ENCODE measurements around the gene LMTK3. TPM values are rescaled to one million over a fixed set of nuclear protein-coding genes. Genes with fewer than 3 reads are reported as not detected.

Gene LMTK3
- total and polyA plus RNA-seq, 2 experiments from 2014 or later = 1.3 to 3.7 TPM

DNA sequence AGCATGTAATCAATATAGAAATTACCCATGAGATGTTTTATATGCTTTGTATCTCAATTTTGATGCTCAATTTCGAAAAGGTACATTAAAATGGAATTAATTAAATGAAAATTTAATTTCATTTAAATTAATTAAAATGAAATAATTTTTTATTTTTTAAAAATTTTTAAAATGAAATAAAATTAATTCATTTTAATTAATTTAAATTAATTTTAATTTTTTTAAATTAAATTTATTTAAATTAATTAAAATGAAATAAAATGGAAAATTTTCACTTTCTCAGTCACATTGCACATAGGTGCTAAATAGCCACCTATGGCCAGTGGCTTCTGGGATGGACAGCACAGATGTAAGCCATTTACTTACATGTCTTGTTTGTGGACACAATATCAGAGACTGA is 36.1 kb upstream of the LMTK3 start:
- H3K79me2 ChIP-seq = no peaks in the 10 kb centered on the region
- no peaks in the 10 kb centered on the region for H3K9me3 ChIP-seq (ENCODE audit: low read depth)
- 88% methylated on average over 1 of the region's 1 CpG for WGBS (ENCODE audit: low lambda C conversion rate, missing lambda C conversion rate)

DNA sequence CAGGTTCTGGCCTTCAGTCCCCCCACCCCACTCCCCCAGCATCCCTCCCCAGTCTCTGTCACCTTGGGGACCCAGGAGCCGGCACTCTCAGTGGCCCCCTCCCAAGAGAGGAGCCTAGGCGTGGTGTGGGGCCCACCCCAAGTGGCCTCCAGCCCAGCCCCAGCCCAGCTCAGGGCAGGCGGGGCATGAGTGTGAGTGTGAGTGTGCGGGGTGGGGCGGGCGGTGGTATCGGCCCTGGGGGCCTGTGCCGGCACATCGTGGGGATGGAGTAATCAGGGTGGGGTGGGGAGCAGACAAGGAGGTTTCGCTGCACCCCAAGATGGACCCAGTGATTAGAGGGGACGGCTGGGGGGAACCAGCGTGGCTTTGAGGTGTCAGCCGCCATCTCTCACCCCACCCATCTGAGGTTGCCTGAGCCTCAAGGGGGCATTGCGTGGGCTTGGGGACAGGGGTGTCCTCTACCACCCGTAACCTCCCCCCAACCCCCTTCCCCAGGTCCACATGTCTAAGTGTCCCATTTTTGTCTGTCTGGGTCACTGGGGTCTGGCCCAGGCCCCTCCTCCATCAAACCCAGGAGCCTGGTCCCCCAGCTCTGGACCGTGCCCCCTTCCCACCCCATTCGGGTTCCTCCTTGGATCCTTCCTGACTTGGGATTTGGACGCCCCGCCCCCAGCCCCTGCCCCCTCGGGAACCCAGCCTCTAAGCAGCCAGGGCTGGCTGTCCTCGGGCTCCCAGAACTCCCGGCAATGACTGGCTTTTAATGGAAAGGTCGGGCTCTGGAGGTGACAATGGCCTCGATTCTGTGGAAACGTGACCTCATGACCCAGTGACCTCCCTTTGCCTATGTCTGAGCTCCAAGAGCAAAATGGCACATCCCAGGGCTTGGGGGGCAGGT is 33.5 kb upstream of the LMTK3 start:
- H3K36me3 ChIP-seq (replicated peaks; ENCODE audit: insufficient read depth, low read depth) = no peaks in the 10 kb centered on the region
- no peak overlapping the region for H3K4me2 ChIP-seq
- no peak for DNase-seq (ENCODE audit: low spot score)
- H4K20me1 ChIP-seq (ENCODE audit: insufficient read depth, poor library complexity, severe bottlenecking) = no peaks in the 10 kb centered on the region
- H3K27ac ChIP-seq = no peak overlapping the region
- TF ChIP-seq, protein P1, sequence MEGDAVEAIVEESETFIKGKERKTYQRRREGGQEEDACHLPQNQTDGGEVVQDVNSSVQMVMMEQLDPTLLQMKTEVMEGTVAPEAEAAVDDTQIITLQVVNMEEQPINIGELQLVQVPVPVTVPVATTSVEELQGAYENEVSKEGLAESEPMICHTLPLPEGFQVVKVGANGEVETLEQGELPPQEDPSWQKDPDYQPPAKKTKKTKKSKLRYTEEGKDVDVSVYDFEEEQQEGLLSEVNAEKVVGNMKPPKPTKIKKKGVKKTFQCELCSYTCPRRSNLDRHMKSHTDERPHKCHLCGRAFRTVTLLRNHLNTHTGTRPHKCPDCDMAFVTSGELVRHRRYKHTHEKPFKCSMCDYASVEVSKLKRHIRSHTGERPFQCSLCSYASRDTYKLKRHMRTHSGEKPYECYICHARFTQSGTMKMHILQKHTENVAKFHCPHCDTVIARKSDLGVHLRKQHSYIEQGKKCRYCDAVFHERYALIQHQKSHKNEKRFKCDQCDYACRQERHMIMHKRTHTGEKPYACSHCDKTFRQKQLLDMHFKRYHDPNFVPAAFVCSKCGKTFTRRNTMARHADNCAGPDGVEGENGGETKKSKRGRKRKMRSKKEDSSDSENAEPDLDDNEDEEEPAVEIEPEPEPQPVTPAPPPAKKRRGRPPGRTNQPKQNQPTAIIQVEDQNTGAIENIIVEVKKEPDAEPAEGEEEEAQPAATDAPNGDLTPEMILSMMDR (IDR thresholded peaks at IDR 0.05; ENCODE audit: poor library complexity) = no peak
- no peak for TF ChIP-seq EZH2 (IDR thresholded peaks at IDR 0.05; ENCODE audit: borderline replicate concordance)
- no peak for TF ChIP-seq EZH2phosphoT487 (IDR thresholded peaks at IDR 0.05; ENCODE audit: low read depth, severe bottlenecking, unreplicated experiment)
- no peaks in the 10 kb centered on the region for H3K9me2 ChIP-seq (replicated peaks; ENCODE audit: insufficient read depth)
- H3K9me3 ChIP-seq (ENCODE audit: low read depth) = no peaks in the 10 kb centered on the region
- no peak overlapping the region for H3K4me3 ChIP-seq
- H2AFZ ChIP-seq = no peak overlapping the region
- 61% methylated on average over 15 of the region's 25 CpGs for WGBS (ENCODE audit: low lambda C conversion rate, missing lambda C conversion rate)
- H3K4me1 ChIP-seq (ENCODE audit: insufficient read depth) = no peaks in the 10 kb centered on the region
- no peaks in the 10 kb centered on the region for H3K79me2 ChIP-seq
- no peaks in the 10 kb centered on the region for H3K27me3 ChIP-seq

More for the DNA sequence above, 36.1 kb upstream of the LMTK3 start:
- H3K27me3 ChIP-seq = no peaks in the 10 kb centered on the region
- DNase-seq (ENCODE audit: low spot score) = no peak
- no peak overlapping the region for H2AFZ ChIP-seq
- H3K4me3 ChIP-seq = no peak overlapping the region
- TF ChIP-seq EZH2phosphoT487 (IDR thresholded peaks at IDR 0.05; ENCODE audit: low read depth, severe bottlenecking, unreplicated experiment) (no peak), EZH2 (IDR thresholded peaks at IDR 0.05; ENCODE audit: borderline replicate concordance) (no peak)
- TF ChIP-seq, protein P1 (IDR thresholded peaks at IDR 0.05; ENCODE audit: poor library complexity) = no peak
- no peaks in the 10 kb centered on the region for H3K4me1 ChIP-seq (ENCODE audit: insufficient read depth)
- H3K4me2 ChIP-seq = no peak overlapping the region
- no peaks in the 10 kb centered on the region for H3K9me2 ChIP-seq (replicated peaks; ENCODE audit: insufficient read depth)
- no peaks in the 10 kb centered on the region for H4K20me1 ChIP-seq (ENCODE audit: insufficient read depth, poor library complexity, severe bottlenecking)
- no peaks in the 10 kb centered on the region for H3K36me3 ChIP-seq (replicated peaks; ENCODE audit: insufficient read depth, low read depth)
- H3K27ac ChIP-seq = no peak overlapping the region

DNA sequence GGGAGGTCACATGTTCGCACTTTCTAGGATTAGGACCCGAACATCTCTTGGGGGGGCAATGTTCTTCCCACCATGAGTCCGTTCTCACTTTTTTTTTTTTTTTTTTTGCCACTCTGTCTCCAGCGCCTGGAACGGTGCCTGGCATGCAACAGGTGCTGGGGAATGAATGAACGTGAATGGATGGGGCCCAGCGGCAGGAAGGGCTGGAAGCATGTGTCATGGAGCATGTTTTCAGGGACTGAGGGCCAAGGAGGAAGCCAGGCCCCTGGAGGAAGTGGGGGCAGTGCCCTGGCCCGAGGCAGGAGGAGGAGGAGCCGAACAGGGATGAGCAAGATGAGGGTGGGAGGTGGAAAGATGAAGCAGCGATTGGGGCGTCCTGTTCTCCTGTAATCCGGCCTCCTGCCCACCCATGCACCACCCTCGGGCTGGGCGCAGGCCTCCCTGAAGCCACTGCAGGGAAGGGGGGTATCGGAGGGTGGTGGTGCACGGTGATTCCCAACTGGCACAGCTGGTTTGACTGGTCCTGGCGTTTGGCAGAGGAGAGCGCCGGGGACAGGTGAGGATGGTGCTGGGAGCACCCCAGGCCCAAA is 31.6 kb upstream of the LMTK3 start:
- Histone ChIP-seq H3K9me2 (replicated peaks; ENCODE audit: insufficient read depth) (no peaks in the 10 kb centered on the region), H2AFZ (no peak overlapping the region), H3K4me2 (no peak overlapping the region), H3K4me1 (ENCODE audit: insufficient read depth) (no peaks in the 10 kb centered on the region), H3K27ac (no peak overlapping the region), H3K9me3 (ENCODE audit: low read depth) (no peaks in the 10 kb centered on the region), H3K79me2 (no peaks in the 10 kb centered on the region), H3K36me3 (replicated peaks; ENCODE audit: insufficient read depth, low read depth) (no peaks in the 10 kb centered on the region), H3K27me3 (no peaks in the 10 kb centered on the region), H3K4me3 (no peak overlapping the region), H4K20me1 (ENCODE audit: insufficient read depth, poor library complexity, severe bottlenecking) (no peaks in the 10 kb centered on the region)
- TF ChIP-seq, protein P1 (IDR thresholded peaks at IDR 0.05; ENCODE audit: poor library complexity) = no peak
- TF ChIP-seq EZH2phosphoT487 (IDR thresholded peaks at IDR 0.05; ENCODE audit: low read depth, severe bottlenecking, unreplicated experiment) (no peak), EZH2 (IDR thresholded peaks at IDR 0.05; ENCODE audit: borderline replicate concordance) (no peak)
- 52% methylated on average over 13 of the region's 19 CpGs for WGBS (ENCODE audit: low lambda C conversion rate, missing lambda C conversion rate)
- no peak for DNase-seq (ENCODE audit: low spot score)

Data from hepatocyte (in vitro differentiated cells).